ENCODE measurements around the gene ENTPD8. TPM values are rescaled to one million over a fixed set of nuclear protein-coding genes. Genes with fewer than 3 reads are reported as not detected.
A peak's percentile ranks its signal among the peaks of the same experiment; 100 is the strongest.

Gene ENTPD8, protein sequence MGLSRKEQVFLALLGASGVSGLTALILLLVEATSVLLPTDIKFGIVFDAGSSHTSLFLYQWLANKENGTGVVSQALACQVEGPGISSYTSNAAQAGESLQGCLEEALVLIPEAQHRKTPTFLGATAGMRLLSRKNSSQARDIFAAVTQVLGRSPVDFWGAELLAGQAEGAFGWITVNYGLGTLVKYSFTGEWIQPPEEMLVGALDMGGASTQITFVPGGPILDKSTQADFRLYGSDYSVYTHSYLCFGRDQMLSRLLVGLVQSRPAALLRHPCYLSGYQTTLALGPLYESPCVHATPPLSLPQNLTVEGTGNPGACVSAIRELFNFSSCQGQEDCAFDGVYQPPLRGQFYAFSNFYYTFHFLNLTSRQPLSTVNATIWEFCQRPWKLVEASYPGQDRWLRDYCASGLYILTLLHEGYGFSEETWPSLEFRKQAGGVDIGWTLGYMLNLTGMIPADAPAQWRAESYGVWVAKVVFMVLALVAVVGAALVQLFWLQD
- 0.07 TPM for polyA plus RNA-seq (2013, experiment 1 of 2)
- 0.04 TPM for polyA plus RNA-seq (2013, experiment 2 of 2)

DNA sequence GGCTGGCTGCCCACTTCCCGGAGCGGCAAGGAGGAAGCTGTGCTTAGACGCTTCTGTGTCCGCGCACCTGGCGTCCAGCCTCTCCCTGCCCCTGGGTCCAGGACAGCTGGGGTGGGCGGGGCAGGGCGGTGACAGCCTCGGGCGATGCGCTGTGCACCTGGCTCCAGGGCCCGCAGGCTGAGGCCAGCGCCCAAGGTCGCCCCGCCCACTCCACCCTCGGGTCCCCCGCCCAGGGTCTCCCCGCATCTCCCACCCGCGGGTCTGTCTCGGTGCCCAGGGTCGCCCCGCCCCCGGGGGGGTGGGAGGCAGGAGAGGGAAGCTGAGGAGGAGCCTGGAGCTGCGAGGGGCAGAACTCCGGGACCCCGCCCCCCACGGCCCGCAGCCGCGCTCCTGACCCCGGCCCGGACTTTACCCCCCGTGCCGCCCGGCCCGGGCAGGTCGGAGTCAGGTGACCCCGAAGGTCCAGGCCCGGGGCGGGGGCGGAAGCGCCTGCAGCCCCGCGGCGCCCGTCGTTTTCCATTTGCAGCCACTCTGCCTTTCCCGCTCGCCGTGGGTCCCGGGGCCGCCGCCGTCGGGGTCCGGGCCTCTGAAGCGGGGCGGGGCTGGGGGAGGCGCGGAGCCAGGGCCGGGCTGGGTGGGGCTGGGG is at the start of gene ENTPD8:
TSS of gene ENTPD8 (minus strand) at position 69 of the 646 bp plus-strand sequence. CDS start 3,072 bp downstream, outside the sequence.
- DNase-seq: peak; percentile 64
- Histone ChIP-seq H4K8ac (ENCODE audit: low read depth, low read length) (no peak within 1 kb of the TSS), H2AK5ac (ENCODE audit: low read length) (no peak within 1 kb of the TSS), H3K36me3 (ENCODE audit: control insufficient read depth, insufficient read depth, low read length) (no peaks in the 10 kb centered on the region), H3K4me3 (ENCODE audit: low read length) (no peak within 1 kb of the TSS), H3K56ac (ENCODE audit: low read length) (peak within 1 kb of the TSS; percentile 15), H3K27me3 (ENCODE audit: insufficient read depth, low read length, poor library complexity) (no peaks in the 10 kb centered on the region), H4K5ac (ENCODE audit: low read length) (no peak within 1 kb of the TSS), H3K4me2 (ENCODE audit: low read length) (peak within 1 kb of the TSS; percentile 38), H3K79me1 (ENCODE audit: low read length) (no peaks in the 10 kb centered on the region), H3K4ac (ENCODE audit: low read depth, low read length) (no peak within 1 kb of the TSS), H3K23ac (ENCODE audit: low read length) (no peak within 1 kb of the TSS), H3K9ac (ENCODE audit: low read length) (no peak within 1 kb of the TSS), H3K4me1 (ENCODE audit: control insufficient read depth, low read depth, low read length) (no peaks in the 10 kb centered on the region), H3K18ac (ENCODE audit: low read length) (no peak within 1 kb of the TSS), H2BK5ac (ENCODE audit: low read length) (no peak within 1 kb of the TSS), H3K79me2 (ENCODE audit: control insufficient read depth, insufficient read depth, low read length) (no peaks in the 10 kb centered on the region), H3K27ac (ENCODE audit: low read depth, low read length) (no peak within 1 kb of the TSS), H2BK15ac (replicated peaks; ENCODE audit: low read depth) (no peak within 1 kb of the TSS), H2BK120ac (ENCODE audit: low read depth, low read length) (no peak within 1 kb of the TSS)
- WGBS (ENCODE audit: extremely low coverage, insufficient coverage, low lambda C conversion rate): no CpG with 5 or more reads among the region's 62 CpGs

DNA sequence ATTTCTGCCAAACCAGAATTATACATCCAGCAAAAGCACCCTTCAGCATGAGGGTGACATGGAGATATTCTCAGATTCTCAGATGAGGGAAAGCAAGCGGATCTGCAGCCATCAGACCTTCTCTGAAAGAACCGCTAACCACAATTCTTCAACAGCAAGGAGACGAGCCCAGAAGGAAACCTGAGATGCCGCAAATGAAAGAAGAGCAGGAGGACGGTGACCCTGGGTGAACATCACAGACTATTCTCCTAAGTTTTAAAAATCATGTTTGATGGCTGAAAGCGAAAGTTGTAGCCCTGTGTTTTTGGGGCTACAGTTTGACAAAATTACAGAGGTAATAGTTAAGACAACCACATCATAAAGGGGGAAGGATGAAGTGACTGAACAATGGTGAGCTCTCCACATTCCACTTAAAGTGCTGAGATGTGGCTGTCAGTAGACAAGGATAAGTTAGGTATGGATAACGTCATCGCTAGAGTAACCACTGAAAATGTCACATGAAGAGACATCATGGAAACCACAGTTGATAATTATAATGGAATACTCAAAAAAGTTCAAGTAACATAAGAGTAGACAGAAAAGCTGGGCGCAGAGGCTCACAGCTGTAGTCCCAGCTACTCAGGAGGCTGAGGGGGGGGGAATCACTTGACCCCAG is 49.5 kb upstream of the ENTPD8 start:
- no peak overlapping the region for H3K4ac ChIP-seq (ENCODE audit: low read depth, low read length)
- no peak overlapping the region for H4K8ac ChIP-seq (ENCODE audit: low read depth, low read length)
- no peak for DNase-seq
- no peaks in the 10 kb centered on the region for H3K27me3 ChIP-seq (ENCODE audit: insufficient read depth, low read length, poor library complexity)
- no peak overlapping the region for H3K56ac ChIP-seq (ENCODE audit: low read length)
- H3K23ac ChIP-seq (ENCODE audit: low read length): no peak overlapping the region
- H3K4me2 ChIP-seq (ENCODE audit: low read length): no peak overlapping the region
- no peak overlapping the region for H2AK5ac ChIP-seq (ENCODE audit: low read length)
- no peaks in the 10 kb centered on the region for H3K79me2 ChIP-seq (ENCODE audit: control insufficient read depth, insufficient read depth, low read length)
- H3K18ac ChIP-seq (ENCODE audit: low read length): no peak overlapping the region
- H2BK15ac ChIP-seq (replicated peaks; ENCODE audit: low read depth): no peak overlapping the region
- H3K27ac ChIP-seq (ENCODE audit: low read depth, low read length): no peak overlapping the region
- H3K9ac ChIP-seq (ENCODE audit: low read length): no peak overlapping the region
- no peak overlapping the region for H2BK5ac ChIP-seq (ENCODE audit: low read length)
- H3K4me3 ChIP-seq (ENCODE audit: low read length): no peak overlapping the region
- no peaks in the 10 kb centered on the region for H3K79me1 ChIP-seq (ENCODE audit: low read length)
- no peaks in the 10 kb centered on the region for H3K36me3 ChIP-seq (ENCODE audit: control insufficient read depth, insufficient read depth, low read length)
- H2BK120ac ChIP-seq (ENCODE audit: low read depth, low read length): no peak overlapping the region
- no CpG with 5 or more reads among the region's 9 CpGs for WGBS (ENCODE audit: extremely low coverage, insufficient coverage, low lambda C conversion rate)
- H3K4me1 ChIP-seq (ENCODE audit: control insufficient read depth, low read depth, low read length): no peaks in the 10 kb centered on the region
- no peak overlapping the region for H4K5ac ChIP-seq (ENCODE audit: low read length)

DNA sequence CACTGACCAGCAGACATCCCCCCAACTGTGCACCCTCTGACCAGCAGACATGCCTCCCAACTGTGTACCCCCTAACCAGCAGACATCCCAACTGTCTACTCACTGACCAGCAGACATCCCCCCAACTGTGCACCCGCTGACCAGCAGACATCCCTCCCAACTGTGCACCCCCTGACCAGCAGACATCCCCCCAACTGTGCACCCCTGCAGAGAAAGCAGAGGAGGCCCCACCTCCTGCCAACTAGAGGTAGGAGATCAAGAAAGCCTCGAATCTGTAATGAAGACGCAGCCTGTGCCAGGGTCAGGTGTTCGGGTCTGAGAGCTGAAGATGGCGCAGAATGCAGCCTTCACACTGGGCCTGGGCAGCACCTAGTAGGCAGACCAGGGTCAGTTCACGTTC is 47.7 kb upstream of the ENTPD8 start:
- Histone ChIP-seq H3K4me1 (ENCODE audit: control insufficient read depth, low read depth, low read length) (no peaks in the 10 kb centered on the region), H3K9ac (ENCODE audit: low read length) (no peak overlapping the region), H3K4me2 (ENCODE audit: low read length) (no peak overlapping the region), H3K56ac (ENCODE audit: low read length) (no peak overlapping the region), H2BK15ac (replicated peaks; ENCODE audit: low read depth) (no peak overlapping the region), H3K79me1 (ENCODE audit: low read length) (no peaks in the 10 kb centered on the region), H3K4ac (ENCODE audit: low read depth, low read length) (no peak overlapping the region), H4K8ac (ENCODE audit: low read depth, low read length) (no peak overlapping the region), H3K18ac (ENCODE audit: low read length) (no peak overlapping the region), H3K79me2 (ENCODE audit: control insufficient read depth, insufficient read depth, low read length) (no peaks in the 10 kb centered on the region), H3K4me3 (ENCODE audit: low read length) (no peak overlapping the region), H2BK120ac (ENCODE audit: low read depth, low read length) (no peak overlapping the region), H3K27me3 (ENCODE audit: insufficient read depth, low read length, poor library complexity) (no peaks in the 10 kb centered on the region), H3K36me3 (ENCODE audit: control insufficient read depth, insufficient read depth, low read length) (no peaks in the 10 kb centered on the region), H2AK5ac (ENCODE audit: low read length) (no peak overlapping the region), H3K27ac (ENCODE audit: low read depth, low read length) (no peak overlapping the region), H3K23ac (ENCODE audit: low read length) (no peak overlapping the region), H4K5ac (ENCODE audit: low read length) (no peak overlapping the region), H2BK5ac (ENCODE audit: low read length) (no peak overlapping the region)
- no peak for DNase-seq
- no CpG with 5 or more reads among the region's 6 CpGs for WGBS (ENCODE audit: extremely low coverage, insufficient coverage, low lambda C conversion rate)

DNA sequence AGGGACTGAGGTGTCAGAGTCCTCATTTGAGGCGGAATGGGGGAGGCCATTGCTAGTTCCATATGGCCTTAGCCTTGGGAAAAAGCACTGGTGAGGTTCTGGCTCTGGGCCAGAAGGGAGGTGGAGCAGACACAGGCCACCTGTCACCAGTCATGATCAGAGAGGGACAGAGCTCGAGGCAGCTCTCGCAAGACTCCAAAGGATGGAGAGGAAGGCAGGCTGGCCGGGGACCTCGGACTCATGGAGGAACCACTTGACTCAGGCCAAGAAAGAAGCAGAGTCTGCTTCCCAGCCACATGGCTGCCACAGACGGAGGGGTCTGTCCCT is 47.1 kb upstream of the ENTPD8 start:
- no peak overlapping the region for H4K5ac ChIP-seq (ENCODE audit: low read length)
- no peak overlapping the region for H2BK120ac ChIP-seq (ENCODE audit: low read depth, low read length)
- no peak overlapping the region for H4K8ac ChIP-seq (ENCODE audit: low read depth, low read length)
- H2BK15ac ChIP-seq (replicated peaks; ENCODE audit: low read depth): no peak overlapping the region
- no peak overlapping the region for H3K27ac ChIP-seq (ENCODE audit: low read depth, low read length)
- H2AK5ac ChIP-seq (ENCODE audit: low read length): no peak overlapping the region
- WGBS (ENCODE audit: extremely low coverage, insufficient coverage, low lambda C conversion rate): no CpG with 5 or more reads among the region's 6 CpGs
- H3K4me3 ChIP-seq (ENCODE audit: low read length): no peak overlapping the region
- no peaks in the 10 kb centered on the region for H3K79me2 ChIP-seq (ENCODE audit: control insufficient read depth, insufficient read depth, low read length)
- H3K56ac ChIP-seq (ENCODE audit: low read length): no peak overlapping the region
- no peaks in the 10 kb centered on the region for H3K79me1 ChIP-seq (ENCODE audit: low read length)
- no peak overlapping the region for H2BK5ac ChIP-seq (ENCODE audit: low read length)
- H3K4ac ChIP-seq (ENCODE audit: low read depth, low read length): no peak overlapping the region
- H3K36me3 ChIP-seq (ENCODE audit: control insufficient read depth, insufficient read depth, low read length): no peaks in the 10 kb centered on the region
- no peaks in the 10 kb centered on the region for H3K4me1 ChIP-seq (ENCODE audit: control insufficient read depth, low read depth, low read length)
- no peak overlapping the region for H3K18ac ChIP-seq (ENCODE audit: low read length)
- H3K4me2 ChIP-seq (ENCODE audit: low read length): no peak overlapping the region
- no peaks in the 10 kb centered on the region for H3K27me3 ChIP-seq (ENCODE audit: insufficient read depth, low read length, poor library complexity)
- no peak overlapping the region for H3K9ac ChIP-seq (ENCODE audit: low read length)
- H3K23ac ChIP-seq (ENCODE audit: low read length): no peak overlapping the region
- DNase-seq: no peak

DNA sequence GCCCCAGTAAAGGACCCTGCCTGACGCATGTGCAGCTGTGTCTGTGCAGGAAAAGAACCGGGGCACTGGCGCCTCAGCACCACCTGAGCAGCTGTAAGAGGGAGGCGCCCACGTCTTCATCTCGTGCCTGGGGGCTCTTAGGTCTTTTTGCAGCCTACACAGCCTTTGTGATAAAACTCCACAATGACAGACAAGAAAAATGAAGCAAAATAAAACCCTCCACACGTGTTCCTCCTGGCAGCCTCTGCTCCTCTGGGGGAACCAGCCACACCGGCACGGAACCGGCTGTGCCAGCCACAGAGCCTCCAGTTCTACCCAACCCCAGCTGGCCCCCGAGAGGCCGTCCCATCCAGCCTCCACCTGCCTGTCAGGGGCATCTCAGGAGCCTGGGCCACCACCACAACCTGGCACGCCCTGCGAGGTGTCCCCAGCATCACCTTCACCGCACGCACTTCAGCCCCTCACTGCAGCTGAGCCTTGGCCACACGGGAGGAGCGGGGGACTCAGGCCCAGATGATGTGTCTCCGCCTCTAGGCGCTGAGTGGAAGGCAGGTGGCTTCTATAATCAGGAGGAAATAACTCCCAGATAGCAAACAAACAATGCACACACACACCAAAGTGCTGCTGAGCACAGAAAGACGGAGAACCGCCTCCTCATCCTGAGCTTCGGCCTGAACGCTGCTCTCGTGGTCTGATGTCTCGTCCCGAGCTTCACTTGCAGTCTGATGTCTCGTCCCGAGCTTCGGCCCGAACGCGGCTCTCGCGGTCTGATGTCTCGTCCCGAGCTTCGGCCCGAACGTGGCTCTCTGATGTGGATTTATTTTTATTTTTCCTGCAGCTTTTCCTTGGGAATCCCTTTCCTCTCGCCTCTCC is 46.5 kb upstream of the ENTPD8 start:
- Histone ChIP-seq H3K23ac (ENCODE audit: low read length) (no peak overlapping the region), H3K36me3 (ENCODE audit: control insufficient read depth, insufficient read depth, low read length) (no peaks in the 10 kb centered on the region), H2BK120ac (ENCODE audit: low read depth, low read length) (no peak overlapping the region), H3K27me3 (ENCODE audit: insufficient read depth, low read length, poor library complexity) (no peaks in the 10 kb centered on the region), H3K79me2 (ENCODE audit: control insufficient read depth, insufficient read depth, low read length) (no peaks in the 10 kb centered on the region), H3K27ac (ENCODE audit: low read depth, low read length) (no peak overlapping the region), H3K4ac (ENCODE audit: low read depth, low read length) (no peak overlapping the region), H4K8ac (ENCODE audit: low read depth, low read length) (no peak overlapping the region), H3K79me1 (ENCODE audit: low read length) (no peaks in the 10 kb centered on the region), H3K4me3 (ENCODE audit: low read length) (no peak overlapping the region), H2BK5ac (ENCODE audit: low read length) (no peak overlapping the region), H3K9ac (ENCODE audit: low read length) (no peak overlapping the region), H4K5ac (ENCODE audit: low read length) (no peak overlapping the region), H3K56ac (ENCODE audit: low read length) (no peak overlapping the region), H3K4me2 (ENCODE audit: low read length) (no peak overlapping the region), H3K4me1 (ENCODE audit: control insufficient read depth, low read depth, low read length) (no peaks in the 10 kb centered on the region), H2AK5ac (ENCODE audit: low read length) (no peak overlapping the region), H3K18ac (ENCODE audit: low read length) (no peak overlapping the region), H2BK15ac (replicated peaks; ENCODE audit: low read depth) (no peak overlapping the region)
- DNase-seq: no peak
- no CpG with 5 or more reads among the region's 41 CpGs for WGBS (ENCODE audit: extremely low coverage, insufficient coverage, low lambda C conversion rate)

Measured in mesendoderm (in vitro differentiated cells).